ENCODE data around the gene SPOCK1.

SPOCK1 gene

DNA sequence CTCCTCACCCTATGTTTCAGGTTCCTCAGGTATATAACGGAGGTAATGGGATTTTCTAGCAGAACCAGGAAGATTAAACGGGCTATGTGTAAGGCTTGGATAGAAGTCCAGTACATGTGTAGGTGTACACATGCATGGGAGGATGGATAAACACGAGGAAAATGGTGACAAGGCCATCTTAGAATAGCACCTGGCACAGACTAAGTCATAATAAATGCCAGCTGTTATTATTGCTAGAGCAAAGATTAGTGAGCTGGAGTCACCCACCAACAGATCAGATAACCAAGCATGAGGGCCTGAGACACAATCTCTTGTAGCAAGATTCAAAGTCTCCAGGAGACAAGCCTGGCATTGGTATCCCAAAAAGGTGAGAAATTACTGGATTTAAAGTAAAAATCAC is 21.1 kb downstream of the SPOCK1 start:
- H3K4me3 ChIP-seq (ENCODE audit: low read depth, low read length): no peak overlapping the region
- TF ChIP-seq, protein P1, sequence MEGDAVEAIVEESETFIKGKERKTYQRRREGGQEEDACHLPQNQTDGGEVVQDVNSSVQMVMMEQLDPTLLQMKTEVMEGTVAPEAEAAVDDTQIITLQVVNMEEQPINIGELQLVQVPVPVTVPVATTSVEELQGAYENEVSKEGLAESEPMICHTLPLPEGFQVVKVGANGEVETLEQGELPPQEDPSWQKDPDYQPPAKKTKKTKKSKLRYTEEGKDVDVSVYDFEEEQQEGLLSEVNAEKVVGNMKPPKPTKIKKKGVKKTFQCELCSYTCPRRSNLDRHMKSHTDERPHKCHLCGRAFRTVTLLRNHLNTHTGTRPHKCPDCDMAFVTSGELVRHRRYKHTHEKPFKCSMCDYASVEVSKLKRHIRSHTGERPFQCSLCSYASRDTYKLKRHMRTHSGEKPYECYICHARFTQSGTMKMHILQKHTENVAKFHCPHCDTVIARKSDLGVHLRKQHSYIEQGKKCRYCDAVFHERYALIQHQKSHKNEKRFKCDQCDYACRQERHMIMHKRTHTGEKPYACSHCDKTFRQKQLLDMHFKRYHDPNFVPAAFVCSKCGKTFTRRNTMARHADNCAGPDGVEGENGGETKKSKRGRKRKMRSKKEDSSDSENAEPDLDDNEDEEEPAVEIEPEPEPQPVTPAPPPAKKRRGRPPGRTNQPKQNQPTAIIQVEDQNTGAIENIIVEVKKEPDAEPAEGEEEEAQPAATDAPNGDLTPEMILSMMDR (IDR thresholded peaks at IDR 0.05; ENCODE audit: insufficient read depth, low read length, missing control alignments): no peak
- no peak for DNase-seq (ENCODE audit: low read depth, low spot score)
- POLR2A ChIA-PET: no interaction called here
- CTCF ChIA-PET: interaction anchor here (0.8 to 3.6 kb wide), 3 partner anchors 19 to 158 kb away, joined by 3 to 9 read pairs (median 4); no protein-coding TSS in a partner anchor

DNA sequence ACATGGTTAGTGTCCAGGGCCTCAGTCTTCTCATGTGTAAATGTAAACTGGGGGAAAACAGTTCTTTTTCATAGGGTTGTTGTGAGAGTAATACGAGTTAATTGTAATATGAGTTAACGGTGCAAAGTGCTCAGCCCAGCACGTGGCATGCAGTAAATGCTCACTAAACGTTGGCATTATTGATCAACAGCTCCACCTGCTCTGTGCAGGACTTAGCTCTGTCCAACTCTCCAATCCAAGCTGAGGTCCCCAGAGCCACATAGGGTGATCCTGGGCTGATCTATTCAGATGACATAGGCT is 28.3 kb downstream of the SPOCK1 start:
- POLR2A ChIA-PET: no interaction called here
- no peak for DNase-seq (ENCODE audit: low read depth, low spot score)
- no peak overlapping the region for H3K4me3 ChIP-seq (ENCODE audit: low read depth, low read length)
- CTCF ChIA-PET: no interaction called here
- TF ChIP-seq, protein P1 (IDR thresholded peaks at IDR 0.05; ENCODE audit: insufficient read depth, low read length, missing control alignments): no peak

DNA sequence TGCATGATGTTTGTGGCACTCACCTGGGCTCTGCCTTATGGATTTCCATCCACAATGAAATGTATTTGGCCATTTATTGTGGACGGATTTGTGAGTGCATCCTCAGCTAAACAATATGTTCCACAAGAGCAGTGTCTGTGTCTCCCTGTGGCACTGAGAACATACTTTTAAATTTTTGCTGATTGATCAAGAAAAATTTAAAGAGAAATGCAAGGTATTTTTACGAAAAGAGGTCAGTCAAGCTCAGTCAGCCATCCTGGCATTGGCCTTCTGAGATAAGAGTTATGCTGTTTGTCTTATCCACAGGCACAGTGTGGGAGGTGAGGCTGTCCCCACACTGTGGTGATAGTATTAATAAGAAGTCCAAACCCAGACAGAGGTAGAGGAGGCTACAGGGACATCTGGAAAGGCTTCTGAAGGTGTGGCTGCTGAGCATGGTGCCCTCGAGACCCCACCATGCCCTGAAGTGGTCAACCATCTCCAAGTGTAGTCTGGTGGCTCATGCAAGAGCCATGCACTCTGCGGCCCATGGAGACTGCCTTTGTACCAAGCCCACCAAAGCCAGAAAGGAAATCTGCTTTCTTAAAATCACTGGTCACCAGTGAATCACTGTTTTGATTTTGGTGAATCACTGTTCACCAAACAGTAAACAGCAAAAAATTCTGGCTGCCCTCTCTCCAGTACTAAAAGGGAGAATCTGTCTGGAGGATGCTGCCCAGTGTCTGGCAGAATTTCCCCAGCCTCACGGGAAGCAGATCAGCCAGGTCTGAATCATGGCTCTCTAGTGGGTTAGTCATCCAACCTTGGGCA is 28.8 kb downstream of the SPOCK1 start:
- POLR2A ChIA-PET: interaction anchor here (0.5 kb wide), 1 partner anchor 27 kb away, joined by 3 read pairs; no protein-coding TSS in a partner anchor
- no peak overlapping the region for H3K4me3 ChIP-seq (ENCODE audit: low read depth, low read length)
- DNase-seq (ENCODE audit: low read depth, low spot score): peak; percentile 94
- TF ChIP-seq, protein P1 (IDR thresholded peaks at IDR 0.05; ENCODE audit: insufficient read depth, low read length, missing control alignments): no peak
- CTCF ChIA-PET: interaction anchor here (1.4 kb wide), 2 partner anchors 124 to 125 kb away, joined by 3 to 5 read pairs; no protein-coding TSS in a partner anchor

DNA sequence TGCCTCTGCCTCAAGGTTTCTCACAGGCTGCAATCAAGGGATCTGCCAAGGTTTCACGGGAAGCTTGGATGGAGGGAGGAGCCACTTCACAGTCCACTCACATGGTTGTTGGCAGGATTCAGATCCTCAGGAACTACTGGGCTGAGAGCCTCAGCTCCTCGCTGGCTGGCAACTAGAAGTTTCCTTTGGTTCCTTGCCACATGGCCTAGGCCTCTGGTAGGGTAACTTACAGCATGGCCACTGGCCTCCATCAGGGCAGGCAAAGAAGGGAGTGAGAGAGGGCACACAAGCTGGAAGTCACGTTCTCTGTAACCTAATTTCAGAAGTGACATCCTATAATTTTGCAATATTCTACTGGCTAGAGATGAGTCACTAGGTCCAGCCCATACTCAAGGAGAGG is 32.2 kb downstream of the SPOCK1 start:
- CTCF ChIA-PET: interaction anchor here (0.7 to 2.0 kb wide), 5 partner anchors 21 to 147 kb away, joined by 3 to 7 read pairs (median 3); no protein-coding TSS in a partner anchor
- no peak for DNase-seq (ENCODE audit: low read depth, low spot score)
- TF ChIP-seq, protein P1 (IDR thresholded peaks at IDR 0.05; ENCODE audit: insufficient read depth, low read length, missing control alignments): no peak
- POLR2A ChIA-PET: no interaction called here
- no peak overlapping the region for H3K4me3 ChIP-seq (ENCODE audit: low read depth, low read length)

DNA sequence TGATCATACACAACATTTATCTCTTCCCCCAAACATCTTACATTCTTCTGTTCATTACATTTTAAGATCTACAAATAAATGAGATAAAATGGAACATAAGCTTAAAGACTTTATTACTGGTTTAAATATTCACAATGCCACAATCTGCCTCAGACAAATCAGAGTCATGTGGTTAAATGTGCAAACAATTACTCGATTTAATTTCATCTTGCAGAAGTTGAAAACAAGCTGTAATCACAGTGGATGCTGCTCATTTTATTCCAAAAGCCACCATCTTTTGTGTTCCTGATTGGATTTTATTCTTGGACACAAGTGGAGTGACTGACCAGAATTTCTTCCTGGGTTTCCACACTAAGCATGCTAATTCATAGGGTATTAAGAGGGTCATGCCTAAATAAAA is 33.2 kb downstream of the SPOCK1 start:
- TF ChIP-seq, protein P1 (IDR thresholded peaks at IDR 0.05; ENCODE audit: insufficient read depth, low read length, missing control alignments): no peak
- no peak overlapping the region for H3K4me3 ChIP-seq (ENCODE audit: low read depth, low read length)
- CTCF ChIA-PET: interaction anchor here (0.7 to 2.0 kb wide), 6 partner anchors 10 to 121 kb away, joined by 3 to 6 read pairs (median 3); partner anchors contain the start of gene SPOCK1
- POLR2A ChIA-PET: no interaction called here
- DNase-seq (ENCODE audit: low read depth, low spot score): no peak

DNA sequence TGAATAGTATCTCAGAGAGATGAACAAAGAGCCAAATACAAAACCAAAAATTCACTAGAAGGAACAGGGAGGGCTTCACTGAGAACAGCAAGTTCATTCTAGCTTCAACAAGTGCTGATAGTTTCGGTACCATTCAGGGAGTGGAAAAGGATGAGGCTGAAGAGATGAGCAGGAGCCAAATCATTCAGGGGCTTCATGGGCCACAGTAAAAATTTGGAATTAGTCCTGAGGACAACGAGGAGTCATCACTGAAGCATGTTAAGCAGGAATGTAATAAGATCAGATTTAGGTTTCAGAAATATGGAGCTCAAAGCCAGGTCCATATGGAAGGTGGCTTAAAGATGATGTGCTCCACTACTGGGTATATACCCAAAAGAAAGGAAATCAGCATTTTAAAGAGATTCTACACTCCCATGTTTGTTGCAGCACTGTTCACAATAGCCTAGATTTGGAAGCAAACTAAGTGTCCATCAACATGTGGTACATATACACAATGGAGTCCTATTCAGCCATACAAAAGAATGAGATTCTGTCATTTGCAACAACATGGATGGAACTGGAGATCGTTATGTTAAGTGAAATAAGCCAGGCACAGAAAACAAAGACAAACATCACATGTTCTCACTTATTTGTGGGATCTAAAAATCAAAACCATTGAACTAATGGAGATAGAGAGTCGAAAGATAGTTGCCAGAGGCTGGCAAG is 36.2 kb downstream of the SPOCK1 start:
- H3K4me3 ChIP-seq (ENCODE audit: low read depth, low read length): no peak overlapping the region
- ChIA-PET POLR2A (no interaction called here), CTCF (interaction anchor here (0.9 to 2.1 kb wide), 3 partner anchors 28 to 143 kb away, joined by 3 to 4 read pairs (median 4); no protein-coding TSS in a partner anchor)
- TF ChIP-seq, protein P1 (IDR thresholded peaks at IDR 0.05; ENCODE audit: insufficient read depth, low read length, missing control alignments): no peak
- no peak for DNase-seq (ENCODE audit: low read depth, low spot score)
